HepG2 (cell line): ENCODE measurements around the gene UCK2. TPM values are rescaled to one million over a fixed set of nuclear protein-coding genes. Genes with fewer than 3 reads are reported as not detected.

Experiments used
- CEBPG ChIP-seq: IDR thresholded peaks from 2 replicates; pipeline ENCODE4 v1.6.1; 2016
- EHMT2 ChIP-seq: fragments of 200-600 bp; sonication (generic); IDR thresholded peaks from 2 replicates; pipeline ENCODE4 v1.7.0; 2017; ENCODE audit warnings: antibody characterized with exemption, low read depth, low read length, borderline replicate concordance
- ESRRA ChIP-seq: sonication (generic); formaldehyde crosslinking; IDR thresholded peaks from 2 replicates; pipeline ENCODE4 v1.5.1; 2020; ENCODE audit warnings: mild to moderate bottlenecking, low read depth, missing genetic modification reagents
- FOSL2 ChIP-seq: sonication (generic); formaldehyde crosslinking; IDR thresholded peaks from 2 replicates; pipeline ENCODE4 v1.4.0; 2020; ENCODE audit warnings: missing genetic modification reagents
- FOXK1 ChIP-seq: sonication (generic); formaldehyde crosslinking; IDR thresholded peaks from 2 replicates; pipeline ENCODE4 v1.4.0; 2020; ENCODE audit warnings: low read depth, missing genetic modification reagents, borderline replicate concordance
- HOXA3 ChIP-seq: sonication (generic); formaldehyde crosslinking; IDR thresholded peaks from 2 replicates; pipeline ENCODE4 v1.5.0; 2020; ENCODE audit warnings: missing genetic modification reagents
- PHB2 ChIP-seq: fragments of 450-650 bp; IDR thresholded peaks from 2 replicates; pipeline ENCODE4 v1.6.1; 2018; ENCODE audit not compliant: partially characterized antibody
- U2AF2 ChIP-seq: fragments of 200-400 bp; formaldehyde crosslinking; IDR thresholded peaks from 2 replicates; pipeline ENCODE4 v1.6.1; 2017; ENCODE audit warnings: low read depth, mild to moderate bottlenecking, low read length
- ZNF234 ChIP-seq: sonication (generic); formaldehyde crosslinking; conservative IDR thresholded peaks from 2 replicates; pipeline ENCODE4 v1.5.1; 2020; ENCODE audit warnings: mild to moderate bottlenecking, missing genetic modification reagents
- ZNF383 ChIP-seq: sonication (generic); formaldehyde crosslinking; IDR thresholded peaks from 2 replicates; pipeline ENCODE4 v1.4.0; 2020; ENCODE audit warnings: missing genetic modification reagents, mild to moderate bottlenecking, borderline replicate concordance
- ZNF598 ChIP-seq: sonication (generic); formaldehyde crosslinking; IDR thresholded peaks from 2 replicates; pipeline ENCODE4 v1.5.1; 2020; ENCODE audit warnings: mild to moderate bottlenecking, missing genetic modification reagents, borderline replicate concordance
- ZNF749 ChIP-seq: sonication (generic); formaldehyde crosslinking; IDR thresholded peaks from 2 replicates; pipeline ENCODE4 v1.8.0; 2022; ENCODE audit warnings: mild to moderate bottlenecking, missing genetic modification reagents, moderate library complexity, borderline replicate concordance
- polyA plus RNA-seq, 8 experiments: library from polyadenylated mRNA; depleted of rRNA in 3 of 8; stranded (reverse) in 7 of 8; unstranded in 1 of 8; fragments of >200 nt; fragmentation: Illumina TruSeq in 4 of 8; extraction: Trizol in 4 of 8; gene quantifications; 2 replicates each; pipeline versions ENCODE4 v1.2.1 to v1.2.3, GENCODE V29; 2011 to 2016; ENCODE audit warnings: low read depth in 4 of 8, missing spikeins in 1 of 8, mixed read lengths in 1 of 8; ENCODE audit not compliant: insufficient read depth in 1 of 8
- total RNA-seq, 5 experiments: library from RNA; depleted of rRNA; stranded (reverse); fragments of >200 nt; fragmentation: Illumina TruSeq; extraction: Trizol; gene quantifications; 2 replicates each; pipeline ENCODE4 v1.2.3, GENCODE V29; 2016; ENCODE audit warnings: low read depth in 1 of 5
- TF ChIP-seq, protein P1 (sequence below): sonication (generic); formaldehyde crosslinking; IDR thresholded peaks from 2 replicates; pipeline ENCODE4 v1.5.0; 2020; ENCODE audit warnings: mild to moderate bottlenecking, missing genetic modification reagents, borderline replicate concordance
- TF ChIP-seq, protein P2 (sequence below): fragments of 450-650 bp; IDR thresholded peaks from 2 replicates; pipeline ENCODE4 v1.6.1; 2016
- TF ChIP-seq, protein P3 (sequence below): sonication (generic); formaldehyde crosslinking; IDR thresholded peaks from 2 replicates; pipeline ENCODE4 v1.4.0; 2020; ENCODE audit warnings: missing genetic modification reagents, borderline replicate concordance

The UCK2 gene
- total and polyA plus RNA-seq, 2 of the 13 experiments (the other 11 are each of a cell fraction or from before 2014, with no cell fraction given), result 64.3 to 78.0 TPM

DNA sequence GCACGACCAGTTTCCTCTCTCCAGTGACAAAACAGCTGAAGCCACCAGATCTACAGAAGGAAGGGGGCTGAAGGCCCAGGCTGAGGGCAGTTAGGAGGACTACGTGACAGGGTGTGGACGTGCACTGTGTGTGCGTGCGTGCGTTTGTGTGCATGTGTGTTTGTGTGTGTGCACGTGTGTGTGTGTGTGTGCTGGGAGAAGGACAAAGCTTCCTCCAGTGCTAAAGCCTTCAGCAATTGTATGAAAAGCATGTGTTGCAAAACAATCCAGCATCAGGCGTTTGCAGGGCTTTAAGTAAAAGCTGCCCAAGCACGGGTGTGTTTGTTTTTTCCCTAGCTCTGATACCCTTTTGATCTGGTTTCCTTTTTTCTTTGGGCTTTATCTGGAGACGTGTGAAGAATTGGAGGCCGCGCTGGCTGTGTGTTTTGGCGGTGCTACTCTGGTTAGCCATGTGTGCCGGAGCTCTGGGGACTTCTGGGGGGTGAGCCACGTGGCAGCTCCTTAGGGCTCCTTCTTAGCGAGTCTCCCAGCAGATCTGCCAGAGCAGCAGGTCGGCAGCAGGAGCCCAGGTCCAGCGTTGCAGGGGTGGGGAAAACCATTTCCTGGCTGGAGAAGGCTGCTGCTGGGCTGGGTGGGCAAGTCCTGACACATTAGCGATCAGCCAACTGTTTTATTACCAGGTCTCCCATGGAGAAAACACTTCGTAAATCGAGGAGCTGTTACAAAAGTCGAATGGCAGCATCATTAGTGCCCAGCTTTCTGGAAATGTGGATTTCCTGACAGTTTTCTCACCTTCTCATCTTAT lies 73.4 kb downstream of the UCK2 start (continued):
- TF ChIP-seq, protein P1, sequence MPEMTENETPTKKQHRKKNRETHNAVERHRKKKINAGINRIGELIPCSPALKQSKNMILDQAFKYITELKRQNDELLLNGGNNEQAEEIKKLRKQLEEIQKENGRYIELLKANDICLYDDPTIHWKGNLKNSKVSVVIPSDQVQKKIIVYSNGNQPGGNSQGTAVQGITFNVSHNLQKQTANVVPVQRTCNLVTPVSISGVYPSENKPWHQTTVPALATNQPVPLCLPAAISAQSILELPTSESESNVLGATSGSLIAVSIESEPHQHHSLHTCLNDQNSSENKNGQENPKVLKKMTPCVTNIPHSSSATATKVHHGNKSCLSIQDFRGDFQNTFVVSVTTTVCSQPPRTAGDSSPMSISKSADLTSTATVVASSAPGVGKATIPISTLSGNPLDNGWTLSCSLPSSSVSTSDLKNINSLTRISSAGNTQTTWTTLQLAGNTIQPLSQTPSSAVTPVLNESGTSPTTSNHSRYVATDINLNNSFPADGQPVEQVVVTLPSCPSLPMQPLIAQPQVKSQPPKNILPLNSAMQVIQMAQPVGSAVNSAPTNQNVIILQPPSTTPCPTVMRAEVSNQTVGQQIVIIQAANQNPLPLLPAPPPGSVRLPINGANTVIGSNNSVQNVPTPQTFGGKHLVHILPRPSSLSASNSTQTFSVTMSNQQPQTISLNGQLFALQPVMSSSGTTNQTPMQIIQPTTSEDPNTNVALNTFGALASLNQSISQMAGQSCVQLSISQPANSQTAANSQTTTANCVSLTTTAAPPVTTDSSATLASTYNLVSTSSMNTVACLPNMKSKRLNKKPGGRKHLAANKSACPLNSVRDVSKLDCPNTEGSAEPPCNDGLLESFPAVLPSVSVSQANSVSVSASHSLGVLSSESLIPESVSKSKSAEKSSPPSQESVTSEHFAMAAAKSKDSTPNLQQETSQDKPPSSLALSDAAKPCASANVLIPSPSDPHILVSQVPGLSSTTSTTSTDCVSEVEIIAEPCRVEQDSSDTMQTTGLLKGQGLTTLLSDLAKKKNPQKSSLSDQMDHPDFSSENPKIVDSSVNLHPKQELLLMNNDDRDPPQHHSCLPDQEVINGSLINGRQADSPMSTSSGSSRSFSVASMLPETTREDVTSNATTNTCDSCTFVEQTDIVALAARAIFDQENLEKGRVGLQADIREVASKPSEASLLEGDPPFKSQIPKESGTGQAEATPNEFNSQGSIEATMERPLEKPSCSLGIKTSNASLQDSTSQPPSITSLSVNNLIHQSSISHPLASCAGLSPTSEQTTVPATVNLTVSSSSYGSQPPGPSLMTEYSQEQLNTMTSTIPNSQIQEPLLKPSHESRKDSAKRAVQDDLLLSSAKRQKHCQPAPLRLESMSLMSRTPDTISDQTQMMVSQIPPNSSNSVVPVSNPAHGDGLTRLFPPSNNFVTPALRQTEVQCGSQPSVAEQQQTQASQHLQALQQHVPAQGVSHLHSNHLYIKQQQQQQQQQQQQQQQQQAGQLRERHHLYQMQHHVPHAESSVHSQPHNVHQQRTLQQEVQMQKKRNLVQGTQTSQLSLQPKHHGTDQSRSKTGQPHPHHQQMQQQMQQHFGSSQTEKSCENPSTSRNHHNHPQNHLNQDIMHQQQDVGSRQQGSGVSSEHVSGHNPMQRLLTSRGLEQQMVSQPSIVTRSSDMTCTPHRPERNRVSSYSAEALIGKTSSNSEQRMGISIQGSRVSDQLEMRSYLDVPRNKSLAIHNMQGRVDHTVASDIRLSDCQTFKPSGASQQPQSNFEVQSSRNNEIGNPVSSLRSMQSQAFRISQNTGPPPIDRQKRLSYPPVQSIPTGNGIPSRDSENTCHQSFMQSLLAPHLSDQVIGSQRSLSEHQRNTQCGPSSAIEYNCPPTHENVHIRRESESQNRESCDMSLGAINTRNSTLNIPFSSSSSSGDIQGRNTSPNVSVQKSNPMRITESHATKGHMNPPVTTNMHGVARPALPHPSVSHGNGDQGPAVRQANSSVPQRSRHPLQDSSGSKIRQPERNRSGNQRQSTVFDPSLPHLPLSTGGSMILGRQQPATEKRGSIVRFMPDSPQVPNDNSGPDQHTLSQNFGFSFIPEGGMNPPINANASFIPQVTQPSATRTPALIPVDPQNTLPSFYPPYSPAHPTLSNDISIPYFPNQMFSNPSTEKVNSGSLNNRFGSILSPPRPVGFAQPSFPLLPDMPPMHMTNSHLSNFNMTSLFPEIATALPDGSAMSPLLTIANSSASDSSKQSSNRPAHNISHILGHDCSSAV (CRISPR knock-in tag), result no peak
- TF ChIP-seq EHMT2 (no peak), ZNF749 (CRISPR knock-in tag) (no peak), PHB2 (no peak), FOXK1 (no peak), ESRRA (CRISPR knock-in tag) (no peak), CEBPG (CRISPR knock-in tag) (peak; percentile 38; the same call in 1 of the 2 replicates), FOSL2 (CRISPR knock-in tag) (no peak), U2AF2 (no peak), ZNF234 (no peak), ZNF598 (CRISPR knock-in tag) (no peak), HOXA3 (CRISPR knock-in tag) (peak; percentile 60; the same call in 1 of the 2 replicates), ZNF383 (CRISPR knock-in tag) (no peak)
- TF ChIP-seq, protein P2, sequence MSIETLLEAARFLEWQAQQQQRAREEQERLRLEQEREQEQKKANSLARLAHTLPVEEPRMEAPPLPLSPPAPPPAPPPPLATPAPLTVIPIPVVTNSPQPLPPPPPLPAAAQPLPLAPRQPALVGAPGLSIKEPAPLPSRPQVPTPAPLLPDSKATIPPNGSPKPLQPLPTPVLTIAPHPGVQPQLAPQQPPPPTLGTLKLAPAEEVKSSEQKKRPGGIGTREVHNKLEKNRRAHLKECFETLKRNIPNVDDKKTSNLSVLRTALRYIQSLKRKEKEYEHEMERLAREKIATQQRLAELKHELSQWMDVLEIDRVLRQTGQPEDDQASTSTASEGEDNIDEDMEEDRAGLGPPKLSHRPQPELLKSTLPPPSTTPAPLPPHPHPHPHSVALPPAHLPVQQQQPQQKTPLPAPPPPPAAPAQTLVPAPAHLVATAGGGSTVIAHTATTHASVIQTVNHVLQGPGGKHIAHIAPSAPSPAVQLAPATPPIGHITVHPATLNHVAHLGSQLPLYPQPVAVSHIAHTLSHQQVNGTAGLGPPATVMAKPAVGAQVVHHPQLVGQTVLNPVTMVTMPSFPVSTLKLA, result peak; percentile 85
- TF ChIP-seq, protein P3, sequence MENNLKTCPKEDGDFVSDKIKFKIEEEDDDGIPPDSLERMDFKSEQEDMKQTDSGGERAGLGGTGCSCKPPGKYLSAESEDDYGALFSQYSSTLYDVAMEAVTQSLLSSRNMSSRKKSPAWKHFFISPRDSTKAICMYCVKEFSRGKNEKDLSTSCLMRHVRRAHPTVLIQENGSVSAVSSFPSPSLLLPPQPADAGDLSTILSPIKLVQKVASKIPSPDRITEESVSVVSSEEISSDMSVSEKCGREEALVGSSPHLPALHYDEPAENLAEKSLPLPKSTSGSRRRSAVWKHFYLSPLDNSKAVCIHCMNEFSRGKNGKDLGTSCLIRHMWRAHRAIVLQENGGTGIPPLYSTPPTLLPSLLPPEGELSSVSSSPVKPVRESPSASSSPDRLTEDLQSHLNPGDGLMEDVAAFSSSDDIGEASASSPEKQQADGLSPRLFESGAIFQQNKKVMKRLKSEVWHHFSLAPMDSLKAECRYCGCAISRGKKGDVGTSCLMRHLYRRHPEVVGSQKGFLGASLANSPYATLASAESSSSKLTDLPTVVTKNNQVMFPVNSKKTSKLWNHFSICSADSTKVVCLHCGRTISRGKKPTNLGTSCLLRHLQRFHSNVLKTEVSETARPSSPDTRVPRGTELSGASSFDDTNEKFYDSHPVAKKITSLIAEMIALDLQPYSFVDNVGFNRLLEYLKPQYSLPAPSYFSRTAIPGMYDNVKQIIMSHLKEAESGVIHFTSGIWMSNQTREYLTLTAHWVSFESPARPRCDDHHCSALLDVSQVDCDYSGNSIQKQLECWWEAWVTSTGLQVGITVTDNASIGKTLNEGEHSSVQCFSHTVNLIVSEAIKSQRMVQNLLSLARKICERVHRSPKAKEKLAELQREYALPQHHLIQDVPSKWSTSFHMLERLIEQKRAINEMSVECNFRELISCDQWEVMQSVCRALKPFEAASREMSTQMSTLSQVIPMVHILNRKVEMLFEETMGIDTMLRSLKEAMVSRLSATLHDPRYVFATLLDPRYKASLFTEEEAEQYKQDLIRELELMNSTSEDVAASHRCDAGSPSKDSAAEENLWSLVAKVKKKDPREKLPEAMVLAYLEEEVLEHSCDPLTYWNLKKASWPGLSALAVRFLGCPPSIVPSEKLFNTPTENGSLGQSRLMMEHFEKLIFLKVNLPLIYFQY (CRISPR knock-in tag), result no peak
